Measurements from ENCODE around the gene TM4SF20. TPM values are rescaled to one million over a fixed set of nuclear protein-coding genes. Genes with fewer than 3 reads are reported as not detected.

TM4SF20 gene
- total and polyA plus RNA-seq, 2 experiments from 2014 or later: not detected

DNA sequence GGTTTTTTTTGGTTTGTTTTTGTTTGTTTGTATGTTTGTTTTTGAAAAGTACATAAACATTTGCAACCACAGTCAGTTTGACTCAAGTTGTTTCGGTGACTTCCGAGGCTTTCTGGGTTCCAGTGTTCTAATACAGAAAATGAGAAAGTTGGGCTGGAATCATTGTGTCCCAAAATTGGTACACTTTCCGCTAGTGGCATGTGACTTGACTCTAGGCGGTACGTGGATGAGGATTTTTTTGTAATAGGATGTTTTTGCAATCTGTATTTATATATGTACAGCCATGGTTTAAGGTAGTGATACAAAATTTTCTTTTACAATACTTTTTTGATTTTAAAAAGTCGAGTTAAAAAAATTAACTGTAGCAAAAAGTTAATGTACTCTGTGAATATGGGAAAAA lies 52.3 kb downstream of the TM4SF20 start (continued):
- TF ChIP-seq, protein P1, sequence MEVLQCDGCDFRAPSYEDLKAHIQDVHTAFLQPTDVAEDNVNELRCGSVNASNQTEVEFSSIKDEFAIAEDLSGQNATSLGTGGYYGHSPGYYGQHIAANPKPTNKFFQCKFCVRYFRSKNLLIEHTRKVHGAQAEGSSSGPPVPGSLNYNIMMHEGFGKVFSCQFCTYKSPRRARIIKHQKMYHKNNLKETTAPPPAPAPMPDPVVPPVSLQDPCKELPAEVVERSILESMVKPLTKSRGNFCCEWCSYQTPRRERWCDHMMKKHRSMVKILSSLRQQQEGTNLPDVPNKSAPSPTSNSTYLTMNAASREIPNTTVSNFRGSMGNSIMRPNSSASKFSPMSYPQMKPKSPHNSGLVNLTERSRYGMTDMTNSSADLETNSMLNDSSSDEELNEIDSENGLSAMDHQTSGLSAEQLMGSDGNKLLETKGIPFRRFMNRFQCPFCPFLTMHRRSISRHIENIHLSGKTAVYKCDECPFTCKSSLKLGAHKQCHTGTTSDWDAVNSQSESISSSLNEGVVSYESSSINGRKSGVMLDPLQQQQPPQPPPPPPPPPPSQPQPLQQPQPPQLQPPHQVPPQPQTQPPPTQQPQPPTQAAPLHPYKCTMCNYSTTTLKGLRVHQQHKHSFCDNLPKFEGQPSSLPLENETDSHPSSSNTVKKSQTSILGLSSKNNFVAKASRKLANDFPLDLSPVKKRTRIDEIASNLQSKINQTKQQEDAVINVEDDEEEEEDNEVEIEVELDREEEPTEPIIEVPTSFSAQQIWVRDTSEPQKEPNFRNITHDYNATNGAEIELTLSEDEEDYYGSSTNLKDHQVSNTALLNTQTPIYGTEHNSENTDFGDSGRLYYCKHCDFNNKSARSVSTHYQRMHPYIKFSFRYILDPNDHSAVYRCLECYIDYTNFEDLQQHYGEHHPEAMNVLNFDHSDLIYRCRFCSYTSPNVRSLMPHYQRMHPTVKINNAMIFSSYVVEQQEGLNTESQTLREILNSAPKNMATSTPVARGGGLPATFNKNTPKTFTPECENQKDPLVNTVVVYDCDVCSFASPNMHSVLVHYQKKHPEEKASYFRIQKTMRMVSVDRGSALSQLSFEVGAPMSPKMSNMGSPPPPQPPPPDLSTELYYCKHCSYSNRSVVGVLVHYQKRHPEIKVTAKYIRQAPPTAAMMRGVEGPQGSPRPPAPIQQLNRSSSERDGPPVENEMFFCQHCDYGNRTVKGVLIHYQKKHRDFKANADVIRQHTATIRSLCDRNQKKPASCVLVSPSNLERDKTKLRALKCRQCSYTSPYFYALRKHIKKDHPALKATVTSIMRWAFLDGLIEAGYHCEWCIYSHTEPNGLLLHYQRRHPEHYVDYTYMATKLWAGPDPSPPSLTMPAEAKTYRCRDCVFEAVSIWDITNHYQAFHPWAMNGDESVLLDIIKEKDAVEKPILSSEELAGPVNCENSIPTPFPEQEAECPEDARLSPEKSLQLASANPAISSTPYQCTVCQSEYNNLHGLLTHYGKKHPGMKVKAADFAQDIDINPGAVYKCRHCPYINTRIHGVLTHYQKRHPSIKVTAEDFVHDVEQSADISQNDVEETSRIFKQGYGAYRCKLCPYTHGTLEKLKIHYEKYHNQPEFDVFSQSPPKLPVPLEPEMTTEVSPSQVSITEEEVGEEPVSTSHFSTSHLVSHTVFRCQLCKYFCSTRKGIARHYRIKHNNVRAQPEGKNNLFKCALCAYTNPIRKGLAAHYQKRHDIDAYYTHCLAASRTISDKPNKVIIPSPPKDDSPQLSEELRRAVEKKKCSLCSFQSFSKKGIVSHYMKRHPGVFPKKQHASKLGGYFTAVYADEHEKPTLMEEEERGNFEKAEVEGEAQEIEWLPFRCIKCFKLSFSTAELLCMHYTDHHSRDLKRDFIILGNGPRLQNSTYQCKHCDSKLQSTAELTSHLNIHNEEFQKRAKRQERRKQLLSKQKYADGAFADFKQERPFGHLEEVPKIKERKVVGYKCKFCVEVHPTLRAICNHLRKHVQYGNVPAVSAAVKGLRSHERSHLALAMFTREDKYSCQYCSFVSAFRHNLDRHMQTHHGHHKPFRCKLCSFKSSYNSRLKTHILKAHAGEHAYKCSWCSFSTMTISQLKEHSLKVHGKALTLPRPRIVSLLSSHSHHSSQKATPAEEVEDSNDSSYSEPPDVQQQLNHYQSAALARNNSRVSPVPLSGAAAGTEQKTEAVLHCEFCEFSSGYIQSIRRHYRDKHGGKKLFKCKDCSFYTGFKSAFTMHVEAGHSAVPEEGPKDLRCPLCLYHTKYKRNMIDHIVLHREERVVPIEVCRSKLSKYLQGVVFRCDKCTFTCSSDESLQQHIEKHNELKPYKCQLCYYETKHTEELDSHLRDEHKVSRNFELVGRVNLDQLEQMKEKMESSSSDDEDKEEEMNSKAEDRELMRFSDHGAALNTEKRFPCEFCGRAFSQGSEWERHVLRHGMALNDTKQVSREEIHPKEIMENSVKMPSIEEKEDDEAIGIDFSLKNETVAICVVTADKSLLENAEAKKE (CRISPR knock-in tag; IDR thresholded peaks at IDR 0.05): no peak
- no peak for TF ChIP-seq ZNF114 (CRISPR knock-in tag; IDR thresholded peaks at IDR 0.05)
- no peak for TF ChIP-seq POLR2AphosphoS5 (IDR thresholded peaks at IDR 0.05; ENCODE audit: low read depth)
- TF ChIP-seq JUNB (IDR thresholded peaks at IDR 0.05; ENCODE audit: unreplicated experiment): no peak

DNA sequence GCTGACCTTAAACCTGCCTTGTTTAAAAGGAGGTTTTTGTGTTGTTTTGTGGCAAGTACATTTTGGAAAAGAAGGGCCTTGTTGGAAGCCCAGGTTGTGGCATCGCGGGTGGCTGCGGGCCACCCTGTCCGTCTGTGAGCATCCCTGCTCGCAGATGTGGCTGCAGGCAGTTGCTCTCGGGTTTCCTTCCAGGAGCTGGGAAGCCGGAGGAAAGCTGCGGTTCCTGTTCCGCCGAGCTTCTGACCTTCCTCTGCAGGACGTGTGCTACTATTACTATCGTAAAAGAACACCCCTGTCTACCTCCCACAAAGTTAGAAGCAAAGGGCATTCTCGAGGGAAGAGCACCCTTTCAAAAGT lies 53.3 kb downstream of the TM4SF20 start:
- Histone ChIP-seq H3K9me2 (ENCODE audit: insufficient read depth) (no peaks in the 10 kb centered on the region), H3K4me2 (peak overlapping the region; percentile 89), H3F3A (replicated peaks; ENCODE audit: low read depth) (no peaks in the 10 kb centered on the region; the same call in 1 of the 2 replicates), H2AFZ (peak overlapping the region; percentile 47; the same call in 1 of the 2 replicates), H3K36me3 (ENCODE audit: insufficient read depth) (peaks cover 10% of the 10 kb centered on the region; the same call in 1 of the 2 replicates), H3K79me2 (replicated peaks; ENCODE audit: insufficient read depth) (peaks cover 50% of the 10 kb centered on the region), H3K27ac (ENCODE audit: low read depth) (peak overlapping the region; percentile 76), H4K20me1 (replicated peaks; ENCODE audit: insufficient read depth) (no peaks in the 10 kb centered on the region), H3K4me3 (peak overlapping the region; percentile 87), H3K4me1 (ENCODE audit: insufficient read depth) (peaks cover 33% of the 10 kb centered on the region), H3K27me3 (ENCODE audit: insufficient read depth) (no peaks in the 10 kb centered on the region)
- peak overlapping the region; percentile 89 for H3K4me3 Mint-ChIP-seq
- H3K27ac Mint-ChIP-seq: peak overlapping the region; percentile 95
- DNase-seq (ENCODE audit: low spot score): peak; percentile 67
- H3K4me1 Mint-ChIP-seq: peaks cover 29% of the 10 kb centered on the region; the same call in 2 of the 3 replicates
- peaks cover 37% of the 10 kb centered on the region for H3K9me3 Mint-ChIP-seq
- peak; percentile 54 for ATAC-seq
- peaks cover 39% of the 10 kb centered on the region for H3K36me3 Mint-ChIP-seq (ENCODE audit: low read depth)
- H3K27me3 Mint-ChIP-seq (ENCODE audit: insufficient read depth, low read depth, poor library complexity): peaks cover 6% of the 10 kb centered on the region
- TF ChIP-seq ZNF114 (CRISPR knock-in tag; IDR thresholded peaks at IDR 0.05) (no peak), CREB1 (CRISPR knock-in tag; IDR thresholded peaks at IDR 0.05; ENCODE audit: low read depth) (no peak), ZNF331 (CRISPR knock-in tag; IDR thresholded peaks at IDR 0.05; ENCODE audit: low read depth) (no peak), EZH2 (IDR thresholded peaks at IDR 0.05; ENCODE audit: low read depth, unreplicated experiment) (no peak), JUNB (IDR thresholded peaks at IDR 0.05; ENCODE audit: unreplicated experiment) (no peak), CTCF (conservative IDR thresholded peaks at IDR 0.05; ENCODE audit: low read depth in 2 of 2) (no peak)
- TF ChIP-seq, protein P1 (CRISPR knock-in tag; IDR thresholded peaks at IDR 0.05): no peak
